ENCODE data around the gene WDR27.

DNA sequence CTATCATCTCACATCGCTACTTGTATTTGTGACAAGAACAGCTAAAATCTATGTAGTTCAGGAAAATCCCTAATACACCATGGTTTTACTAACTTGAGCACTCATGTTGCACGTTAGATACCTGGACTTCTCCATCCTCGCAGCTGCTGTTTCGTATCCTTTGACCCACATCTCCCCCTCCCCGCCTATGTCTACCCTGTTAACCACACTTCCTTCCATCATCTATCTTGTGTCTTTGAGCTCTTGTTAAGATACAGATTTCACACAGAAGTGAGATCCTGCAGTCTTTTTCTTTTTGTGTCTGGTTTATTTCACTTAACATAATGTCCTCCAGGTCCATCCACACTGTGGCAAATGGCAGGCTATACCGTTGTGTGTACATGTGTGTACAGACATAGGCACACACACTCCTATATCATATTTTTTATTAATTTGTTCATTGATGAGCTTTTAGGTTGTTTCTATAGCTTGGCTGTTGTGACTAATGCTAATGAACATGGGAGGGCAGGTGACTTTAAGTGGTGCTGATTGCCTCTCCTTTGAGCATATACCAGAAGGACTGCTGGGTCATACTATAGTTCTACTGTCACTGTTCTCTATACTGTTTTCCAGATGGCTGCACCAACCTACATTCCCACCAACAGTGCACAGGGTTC, 117.8 kb downstream of the WDR27 start:
- TF ChIP-seq, protein P1, sequence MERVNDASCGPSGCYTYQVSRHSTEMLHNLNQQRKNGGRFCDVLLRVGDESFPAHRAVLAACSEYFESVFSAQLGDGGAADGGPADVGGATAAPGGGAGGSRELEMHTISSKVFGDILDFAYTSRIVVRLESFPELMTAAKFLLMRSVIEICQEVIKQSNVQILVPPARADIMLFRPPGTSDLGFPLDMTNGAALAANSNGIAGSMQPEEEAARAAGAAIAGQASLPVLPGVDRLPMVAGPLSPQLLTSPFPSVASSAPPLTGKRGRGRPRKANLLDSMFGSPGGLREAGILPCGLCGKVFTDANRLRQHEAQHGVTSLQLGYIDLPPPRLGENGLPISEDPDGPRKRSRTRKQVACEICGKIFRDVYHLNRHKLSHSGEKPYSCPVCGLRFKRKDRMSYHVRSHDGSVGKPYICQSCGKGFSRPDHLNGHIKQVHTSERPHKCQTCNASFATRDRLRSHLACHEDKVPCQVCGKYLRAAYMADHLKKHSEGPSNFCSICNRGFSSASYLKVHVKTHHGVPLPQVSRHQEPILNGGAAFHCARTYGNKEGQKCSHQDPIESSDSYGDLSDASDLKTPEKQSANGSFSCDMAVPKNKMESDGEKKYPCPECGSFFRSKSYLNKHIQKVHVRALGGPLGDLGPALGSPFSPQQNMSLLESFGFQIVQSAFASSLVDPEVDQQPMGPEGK (CRISPR knock-in tag; IDR thresholded peaks at IDR 0.05; ENCODE audit: borderline replicate concordance) = no peak
- TF ChIP-seq ARNTL (CRISPR knock-in tag; IDR thresholded peaks at IDR 0.05; ENCODE audit: borderline replicate concordance, low read depth) (no peak), CSDC2 (CRISPR knock-in tag; IDR thresholded peaks at IDR 0.05) (no peak), ZFP3 (CRISPR knock-in tag; IDR thresholded peaks at IDR 0.05) (no peak), ZFP30 (CRISPR knock-in tag; IDR thresholded peaks at IDR 0.05) (no peak), ISL1 (CRISPR knock-in tag; IDR thresholded peaks at IDR 0.05) (no peak), BACH2 (CRISPR knock-in tag; IDR thresholded peaks at IDR 0.05; ENCODE audit: borderline replicate concordance) (no peak), CREB5 (CRISPR knock-in tag; IDR thresholded peaks at IDR 0.05; ENCODE audit: low read depth) (no peak), SNAI2 (CRISPR knock-in tag; IDR thresholded peaks at IDR 0.05) (no peak), ZC3H10 (CRISPR knock-in tag; IDR thresholded peaks at IDR 0.05) (no peak)
